Endothelial cell of umbilical vein (primary cell): ENCODE measurements around the gene SOCS7. TPM values are rescaled to one million over a fixed set of nuclear protein-coding genes. Genes with fewer than 3 reads are reported as not detected.

Experiments used
- BruUV-seq: library from RNA; stranded (reverse); fragments of 400-500 nt; replicated peaks from 2 replicates; lab custom pipeline; 2021; lab: Mats Ljungman, UMichigan
- CTCF ChIA-PET: fragments of 300-600, 350-600 bp; sonication (Branson Sonifier 250); formaldehyde crosslinking; loops from one replicate; lab custom pipeline; 2021; ENCODE audit warnings: antibody characterized with exemption, inconsistent platforms; lab: Charles Lee
- POLR2A ChIA-PET: fragments of 300-600, 350-600 bp; sonication (Branson Sonifier 250); formaldehyde crosslinking; loops from one replicate; lab custom pipeline; 2021; ENCODE audit warnings: antibody characterized with exemption, inconsistent platforms; lab: Charles Lee
- DNase-seq: peaks from one replicate; pipeline ENCODE4 v3.0.0-alpha.2; 2011; ENCODE audit warnings: low read depth, low spot score
- FAIRE-seq: peaks from 2 replicates; lab custom pipeline; 2011; peaks lifted over from hg19 to GRCh38; lab: Jason Lieb, UNC
- H2AFZ ChIP-seq: 2 replicates; pipeline ENCODE4 v1.6.0; 2012; ENCODE audit warnings: low read depth, low read length, control low read depth, inconsistent platforms
- H3K27ac ChIP-seq: 2 replicates; pipeline ENCODE4 v1.5.1; 2011; ENCODE audit warnings: low read depth, mild to moderate bottlenecking, control low read depth, low read length, moderate library complexity; ENCODE audit not compliant: insufficient read depth
- H3K27me3 ChIP-seq, 2 experiments: 2 replicates each; pipeline versions ENCODE4 v1.6.0 to v1.6.1; 2011; ENCODE audit warnings: low read length in 2 of 2, mixed read lengths in 1 of 2; ENCODE audit not compliant: control insufficient read depth in 2 of 2, insufficient read depth in 2 of 2
- H3K36me3 ChIP-seq, 2 experiments: 2 replicates in 1 of 2; 3 replicates in 1 of 2; pipeline ENCODE4 v1.5.1; 2011; ENCODE audit warnings: low read length in 2 of 2, mild to moderate bottlenecking in 1 of 2, moderate library complexity in 1 of 2; ENCODE audit not compliant: control insufficient read depth in 2 of 2, insufficient read depth in 2 of 2; ENCODE audit errors: extremely low read depth in 1 of 2
- H3K4me1 ChIP-seq: 3 replicates; pipeline ENCODE4 v1.5.1; 2011; ENCODE audit warnings: mild to moderate bottlenecking, low read length; ENCODE audit not compliant: control insufficient read depth, insufficient read depth; ENCODE audit errors: extremely low read depth
- H3K4me2 ChIP-seq: 2 replicates; pipeline ENCODE4 v1.6.1; 2011; ENCODE audit warnings: low read length, control low read depth, mixed read lengths; ENCODE audit not compliant: insufficient read depth
- H3K4me3 ChIP-seq, 3 experiments: fragments of 200-600 bp in 1 of 3; sonication (generic), shearing (Covaris generic) in 1 of 3; replicated peaks in 1 of 3; 2 replicates each; pipeline ENCODE4 v1.5.1; 2011 to 2016; ENCODE audit warnings: control low read depth in 3 of 3, low read length in 3 of 3, mild to moderate bottlenecking in 2 of 3, inconsistent platforms in 1 of 3, low read depth in 1 of 3, moderate library complexity in 1 of 3; ENCODE audit not compliant: insufficient read depth in 1 of 3
- H3K79me2 ChIP-seq: 2 replicates; pipeline ENCODE4 v1.6.0; 2012; ENCODE audit warnings: low read length, inconsistent platforms; ENCODE audit not compliant: control insufficient read depth, insufficient read depth
- H3K9ac ChIP-seq: replicated peaks from 2 replicates; pipeline ENCODE3; 2011; ENCODE audit warnings: low read length, control low read depth; ENCODE audit not compliant: insufficient read depth; ENCODE audit errors: extremely low read depth
- H3K9me1 ChIP-seq: replicated peaks from 3 replicates; pipeline ENCODE4 v1.6.0; 2011; ENCODE audit warnings: mild to moderate bottlenecking, low read length; ENCODE audit not compliant: control insufficient read depth, insufficient read depth; ENCODE audit errors: extremely low read depth
- H3K9me3 ChIP-seq: replicated peaks from 2 replicates; pipeline ENCODE4 v1.5.1; 2012; ENCODE audit warnings: low read length, inconsistent platforms; ENCODE audit not compliant: control insufficient read depth, insufficient read depth
- H4K20me1 ChIP-seq: replicated peaks from 2 replicates; pipeline ENCODE3; 2011; ENCODE audit warnings: mild to moderate bottlenecking, low read length; ENCODE audit not compliant: control insufficient read depth, insufficient read depth; ENCODE audit errors: extremely low read depth
- EZH2 ChIP-seq: IDR thresholded peaks from 2 replicates; pipeline ENCODE4 v1.6.1; 2012; ENCODE audit warnings: borderline replicate concordance, low read depth, mild to moderate bottlenecking, moderate library complexity, low read length, inconsistent platforms; ENCODE audit not compliant: severe bottlenecking
- FOS ChIP-seq: IDR thresholded peaks from 2 replicates; pipeline ENCODE4 v1.6.1; 2011; ENCODE audit warnings: mild to moderate bottlenecking, low read length, moderate library complexity, borderline replicate concordance; ENCODE audit not compliant: insufficient read depth
- GATA2 ChIP-seq: IDR thresholded peaks from 2 replicates; pipeline ENCODE4 v1.7.0; 2011; ENCODE audit warnings: low read depth, mild to moderate bottlenecking, moderate library complexity, mixed read lengths, low read length; ENCODE audit not compliant: insufficient read length, insufficient read depth
- JUN ChIP-seq: IDR thresholded peaks from 2 replicates; pipeline ENCODE4 v1.6.1; 2011; ENCODE audit warnings: borderline replicate concordance, low read depth; ENCODE audit not compliant: insufficient read length, insufficient read depth
- MAX ChIP-seq: IDR thresholded peaks from 2 replicates; pipeline ENCODE4 v1.6.1; 2011; ENCODE audit not compliant: insufficient read depth, insufficient read length
- MYC ChIP-seq: IDR thresholded peaks from one replicate; pipeline ENCODE4 v1.6.1; 2011; ENCODE audit warnings: mild to moderate bottlenecking, low read depth, low read length
- POLR2A ChIP-seq: IDR thresholded peaks from 2 replicates; pipeline ENCODE4 v1.6.1; 2012; ENCODE audit warnings: low read depth, mild to moderate bottlenecking, control low read depth, low read length
- POLR2AphosphoS5 ChIP-seq: IDR thresholded peaks from 2 replicates; pipeline ENCODE4 v1.6.1; 2012; ENCODE audit warnings: low read depth, mild to moderate bottlenecking, control low read depth, low read length, moderate library complexity; ENCODE audit not compliant: insufficient read depth
- dilution Hi-C: fragments of 300-500 bp; cut with MboI; formaldehyde crosslinking; loops from one replicate; pipeline ENCODE4 v1.15.0; 2019; ENCODE audit warnings: low sequenced_read_pairs; ENCODE audit not compliant: extremely low pct_ligation_motif_present
- intact Hi-C: fragments of 100-400 bp; cut with micrococcal nuclease; formaldehyde crosslinking; loops from one replicate; pipeline ENCODE4 v1.10.0; 2022
- polyA plus RNA-seq, 4 experiments: library from polyadenylated mRNA; depleted of rRNA in 3 of 4; stranded (reverse) in 3 of 4; unstranded in 1 of 4; fragments of >200 nt; gene quantifications; 2 replicates each; pipeline versions ENCODE4 v1.2.1 to v1.2.3, GENCODE V29; 2011 to 2012; ENCODE audit warnings: missing spikeins in 1 of 4
- total RNA-seq: library from RNA; stranded (reverse); gene quantifications from 2 replicates; pipeline ENCODE4 v1.2.3, GENCODE V29; 2021
- TF ChIP-seq, protein P1 (sequence below), 2 donors: IDR thresholded peaks; 1 replicate in 1 of 2; 2 replicates in 1 of 2; pipeline ENCODE4 v1.5.1; 2011; ENCODE audit warnings: low read length in 2 of 2, mild to moderate bottlenecking in 2 of 2, moderate library complexity in 2 of 2, control low read depth in 1 of 2, inconsistent platforms in 1 of 2, low read depth in 1 of 2; ENCODE audit not compliant: insufficient read depth in 1 of 2; ENCODE audit errors: extremely low read depth in 1 of 2

Gene SOCS7
- total and polyA plus RNA-seq, 2 donors (not counting 3 experiments of a cell fraction or from before 2014, with no cell fraction given) = 5.9 to 10.4 TPM

GRCh38 chr17:38418062-38418692, 66.5 kb downstream of the SOCS7 start:
- no TSS peak for BruUV-seq
- Histone ChIP-seq H3K4me1 (peaks cover 6% of the 10 kb centered on the region), H3K36me3 (no peaks in the 10 kb centered on the region), H3K4me2 (no peak overlapping the region), H3K4me3 (no peak overlapping the region), H4K20me1 (no peaks in the 10 kb centered on the region), H2AFZ (no peak overlapping the region), H3K9me3 (no peaks in the 10 kb centered on the region), H3K27ac (no peak overlapping the region), H3K9me1 (no peaks in the 10 kb centered on the region), H3K9ac (no peak overlapping the region), H3K79me2 (no peaks in the 10 kb centered on the region), H3K27me3 (peaks cover 20 to 22% of the 10 kb centered on the region in 2 experiments)
- FAIRE-seq (no peak), DNase-seq (no peak)
- TF ChIP-seq FOS (no peak), JUN (no peak), GATA2 (no peak), EZH2 (no peak), POLR2A (no peak), MYC (no peak), MAX (no peak), POLR2AphosphoS5 (no peak)
- TF ChIP-seq, protein P1, sequence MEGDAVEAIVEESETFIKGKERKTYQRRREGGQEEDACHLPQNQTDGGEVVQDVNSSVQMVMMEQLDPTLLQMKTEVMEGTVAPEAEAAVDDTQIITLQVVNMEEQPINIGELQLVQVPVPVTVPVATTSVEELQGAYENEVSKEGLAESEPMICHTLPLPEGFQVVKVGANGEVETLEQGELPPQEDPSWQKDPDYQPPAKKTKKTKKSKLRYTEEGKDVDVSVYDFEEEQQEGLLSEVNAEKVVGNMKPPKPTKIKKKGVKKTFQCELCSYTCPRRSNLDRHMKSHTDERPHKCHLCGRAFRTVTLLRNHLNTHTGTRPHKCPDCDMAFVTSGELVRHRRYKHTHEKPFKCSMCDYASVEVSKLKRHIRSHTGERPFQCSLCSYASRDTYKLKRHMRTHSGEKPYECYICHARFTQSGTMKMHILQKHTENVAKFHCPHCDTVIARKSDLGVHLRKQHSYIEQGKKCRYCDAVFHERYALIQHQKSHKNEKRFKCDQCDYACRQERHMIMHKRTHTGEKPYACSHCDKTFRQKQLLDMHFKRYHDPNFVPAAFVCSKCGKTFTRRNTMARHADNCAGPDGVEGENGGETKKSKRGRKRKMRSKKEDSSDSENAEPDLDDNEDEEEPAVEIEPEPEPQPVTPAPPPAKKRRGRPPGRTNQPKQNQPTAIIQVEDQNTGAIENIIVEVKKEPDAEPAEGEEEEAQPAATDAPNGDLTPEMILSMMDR (IDR thresholded peaks at IDR 0.05; ENCODE audit: extremely low read depth in 1 of 2, insufficient read depth in 1 of 2, low read depth in 1 of 2, low read length in 2 of 2) = no peak
- CTCF ChIA-PET = interaction anchor here (1.3 to 9.7 kb wide), 3 partner anchors 69 to 85 kb away, joined by 4 to 96 read pairs (median 7); no protein-coding TSS in a partner anchor
- dilution Hi-C loops = no loop called here
- POLR2A ChIA-PET = no interaction called here
- intact Hi-C loops = no loop called here
